ENCODE data around the gene DSN1. TPM values are rescaled to one million over a fixed set of nuclear protein-coding genes. Genes with fewer than 3 reads are reported as not detected.

The DSN1 gene
- total RNA-seq, 1 experiment from 2014 or later = 27.9 TPM

- Histone ChIP-seq H3K9me3 (ENCODE audit: control insufficient read depth in 1 of 2, insufficient read depth in 1 of 2, low read depth in 1 of 2, low read length in 2 of 2) (no peaks in the 10 kb centered on the region), H2AFZ (ENCODE audit: low read depth, low read length, poor library complexity, severe bottlenecking) (no peak overlapping the region), H3K9me2 (ENCODE audit: insufficient read depth) (no peaks in the 10 kb centered on the region), H3K4me3 (replicated peaks in 1 of 2; ENCODE audit: low read depth in 1 of 2, low read length in 2 of 2) (no peak overlapping the region), H3K27ac (ENCODE audit: low read depth, low read length) (no peak overlapping the region), H3K4me1 (ENCODE audit: control insufficient read depth in 1 of 2, insufficient read depth in 2 of 2, low read length in 2 of 2) (no peaks in the 10 kb centered on the region), H3K4me2 (ENCODE audit: low read length) (no peak overlapping the region), H3K27me3 (ENCODE audit: insufficient read depth, low read length) (no peaks in the 10 kb centered on the region), H3K9ac (ENCODE audit: low read length) (no peak overlapping the region), H4K20me1 (ENCODE audit: insufficient read depth) (no peaks in the 10 kb centered on the region), H3K36me3 (ENCODE audit: control insufficient read depth in 1 of 2, insufficient read depth in 2 of 2, low read length in 2 of 2) (no peaks in the 10 kb centered on the region), H3K79me2 (ENCODE audit: insufficient read depth, low read length) (peaks cover 17% of the 10 kb centered on the region; the same call in 1 of the 2 replicates)
- DNase-seq (ENCODE audit: low read depth, low spot score) (no peak), ATAC-seq (no peak)
- intact Hi-C loops (cut with micrococcal nuclease) = no loop called here
- ChIA-PET CTCF (interaction anchor here (1.7 kb wide), 1 partner anchor 18 kb away, joined by 4 read pairs; no protein-coding TSS in a partner anchor), POLR2A (no interaction called here), RAD21 (ENCODE audit: low non-redundant PET in 1 of 2, low total read pairs in 2 of 2, uncharacterized antibody in 2 of 2, unreplicated experiment in 2 of 2) (no interaction called here)
- no peak for TF ChIP-seq SIN3A (IDR thresholded peaks at IDR 0.05; ENCODE audit: low read depth)
- no peak for TF ChIP-seq POLR2AphosphoS5 (IDR thresholded peaks at IDR 0.05; ENCODE audit: low read depth, low read length)
- TF ChIP-seq YY1 (IDR thresholded peaks at IDR 0.05; ENCODE audit: extremely low read depth, insufficient replicate concordance, low read depth, low read length) = no peak
- no peak for TF ChIP-seq CBX3 (IDR thresholded peaks at IDR 0.05; ENCODE audit: low read depth)
- no peak for TF ChIP-seq JUND (IDR thresholded peaks at IDR 0.05)
- no peak for TF ChIP-seq ZBTB33 (IDR thresholded peaks at IDR 0.05; ENCODE audit: extremely low read depth, insufficient replicate concordance, low read length)
- no peak for TF ChIP-seq ZNF274 (IDR thresholded peaks at IDR 0.05; ENCODE audit: low read depth, low read length)
- no peak for TF ChIP-seq ATF3 (IDR thresholded peaks at IDR 0.05)
- no peak for TF ChIP-seq ZFX (IDR thresholded peaks at IDR 0.05)
- TF ChIP-seq REST (IDR thresholded peaks at IDR 0.05; ENCODE audit: low read depth) = no peak
- no peak for TF ChIP-seq TCF7L2 (IDR thresholded peaks at IDR 0.05; ENCODE audit: borderline replicate concordance, extremely low read depth, insufficient read depth, insufficient read length)
- TF ChIP-seq POLR2A (IDR thresholded peaks at IDR 0.05; ENCODE audit: borderline replicate concordance, extremely low read depth, insufficient read depth, insufficient read length) = no peak
- TF ChIP-seq EZH2 (IDR thresholded peaks at IDR 0.05) = no peak
- TF ChIP-seq EZH2phosphoT487 (IDR thresholded peaks at IDR 0.05; ENCODE audit: borderline replicate concordance) = no peak
- no peak for TF ChIP-seq EGR1 (IDR thresholded peaks at IDR 0.05; ENCODE audit: low read depth)
- TF ChIP-seq FOSL1 (IDR thresholded peaks at IDR 0.05; ENCODE audit: low read depth) = no peak
- BruUV-seq (replicated peaks) = no TSS peak
Observed at GRCh38 chr20:36737183-36737499, 36.4 kb downstream of the DSN1 start.
